Rectal smooth muscle tissue (tissue), 1 donor: ENCODE measurements around the gene SHROOM1.

ENCODE experiments used
- H3K27ac ChIP-seq: one replicate; pipeline ENCODE4 v1.7.0; 2013; ENCODE audit warnings: low read depth, low read length, inconsistent platforms
- H3K27me3 ChIP-seq: one replicate; pipeline ENCODE4 v1.7.0; 2013; ENCODE audit warnings: low read length; ENCODE audit not compliant: control insufficient read depth, insufficient read depth
- H3K36me3 ChIP-seq: one replicate; pipeline ENCODE4 v1.7.0; 2013; ENCODE audit warnings: low read length; ENCODE audit not compliant: control insufficient read depth, insufficient read depth
- H3K4me1 ChIP-seq: one replicate; pipeline ENCODE4 v1.7.0; 2013; ENCODE audit warnings: low read length; ENCODE audit not compliant: control insufficient read depth, insufficient read depth
- H3K4me3 ChIP-seq: one replicate; pipeline ENCODE4 v1.7.0; 2013; ENCODE audit warnings: low read length
- H3K9ac ChIP-seq: one replicate; pipeline ENCODE4 v1.7.0; 2013; ENCODE audit warnings: low read length

SHROOM1 gene, protein sequence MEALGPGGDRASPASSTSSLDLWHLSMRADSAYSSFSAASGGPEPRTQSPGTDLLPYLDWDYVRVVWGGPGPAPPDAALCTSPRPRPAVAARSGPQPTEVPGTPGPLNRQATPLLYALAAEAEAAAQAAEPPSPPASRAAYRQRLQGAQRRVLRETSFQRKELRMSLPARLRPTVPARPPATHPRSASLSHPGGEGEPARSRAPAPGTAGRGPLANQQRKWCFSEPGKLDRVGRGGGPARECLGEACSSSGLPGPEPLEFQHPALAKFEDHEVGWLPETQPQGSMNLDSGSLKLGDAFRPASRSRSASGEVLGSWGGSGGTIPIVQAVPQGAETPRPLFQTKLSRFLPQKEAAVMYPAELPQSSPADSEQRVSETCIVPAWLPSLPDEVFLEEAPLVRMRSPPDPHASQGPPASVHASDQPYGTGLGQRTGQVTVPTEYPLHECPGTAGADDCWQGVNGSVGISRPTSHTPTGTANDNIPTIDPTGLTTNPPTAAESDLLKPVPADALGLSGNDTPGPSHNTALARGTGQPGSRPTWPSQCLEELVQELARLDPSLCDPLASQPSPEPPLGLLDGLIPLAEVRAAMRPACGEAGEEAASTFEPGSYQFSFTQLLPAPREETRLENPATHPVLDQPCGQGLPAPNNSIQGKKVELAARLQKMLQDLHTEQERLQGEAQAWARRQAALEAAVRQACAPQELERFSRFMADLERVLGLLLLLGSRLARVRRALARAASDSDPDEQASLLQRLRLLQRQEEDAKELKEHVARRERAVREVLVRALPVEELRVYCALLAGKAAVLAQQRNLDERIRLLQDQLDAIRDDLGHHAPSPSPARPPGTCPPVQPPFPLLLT

DNA sequence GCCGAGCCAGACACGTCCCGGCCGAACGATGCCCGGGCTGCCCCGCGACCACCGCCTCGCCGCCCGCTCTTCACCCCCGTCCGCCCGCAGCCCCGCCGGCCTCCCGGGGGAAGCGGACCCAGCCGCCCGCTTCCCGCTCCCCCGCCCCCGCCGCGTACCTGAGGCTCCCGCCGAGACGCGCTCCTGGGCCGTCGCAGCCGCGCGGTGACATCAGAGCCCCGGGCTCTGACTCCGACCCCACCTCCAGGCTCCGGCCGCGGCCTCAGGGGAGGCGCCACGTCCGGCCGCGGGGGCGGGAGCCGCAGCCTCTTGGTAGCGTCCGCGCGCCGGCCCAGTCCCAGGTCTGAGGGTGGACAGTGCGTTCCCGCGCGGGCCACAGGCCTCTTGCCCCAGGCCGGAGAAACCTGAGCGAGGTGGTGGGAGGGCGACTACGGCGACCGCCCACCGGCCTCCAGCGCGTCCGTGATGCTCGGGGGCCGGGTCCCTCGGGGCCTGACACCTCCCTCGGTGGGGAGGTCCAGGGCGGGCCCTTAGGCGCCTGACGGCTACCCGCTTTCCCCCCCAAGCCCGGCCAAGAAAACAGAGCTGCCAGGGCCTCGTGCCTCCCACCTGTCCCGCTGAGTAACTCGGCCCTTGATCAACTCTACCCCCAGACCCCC lies at the start of gene SHROOM1:
Gene SHROOM1 (minus strand): TSS at position 212 of the 659 bp plus-strand sequence. CDS start 4,507 bp downstream, outside the sequence.
- H3K27ac ChIP-seq: peak within 1 kb of the TSS; percentile 55
- H3K4me1 ChIP-seq: no peaks in the 10 kb centered on the region
- no peaks in the 10 kb centered on the region for H3K36me3 ChIP-seq
- peak within 1 kb of the TSS; percentile 52 for H3K9ac ChIP-seq
- H3K27me3 ChIP-seq: no peaks in the 10 kb centered on the region
- H3K4me3 ChIP-seq: peak within 1 kb of the TSS; percentile 83

DNA sequence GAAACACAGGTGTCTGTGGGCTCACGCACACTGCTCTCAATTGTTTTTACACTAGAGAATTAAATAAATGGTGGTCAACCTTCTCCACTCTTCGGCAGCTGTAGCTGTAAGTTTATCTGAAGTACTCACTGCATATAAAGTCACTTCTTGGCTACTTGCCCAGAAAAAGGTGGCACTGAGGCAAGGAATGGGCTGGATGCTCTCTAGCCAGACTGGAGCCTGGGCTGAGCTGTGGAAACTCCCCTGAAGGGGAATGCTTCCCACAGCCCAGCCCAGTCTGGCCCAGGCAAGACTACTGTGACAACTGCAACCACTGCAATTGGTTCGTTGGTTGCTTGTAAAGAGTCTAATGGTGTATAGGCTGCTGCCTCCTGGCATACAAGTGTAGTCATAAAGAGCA lies 47.5 kb upstream of the SHROOM1 start:
- Histone ChIP-seq H3K4me3 (no peak overlapping the region), H3K27ac (no peak overlapping the region), H3K36me3 (peaks cover 14% of the 10 kb centered on the region), H3K9ac (no peak overlapping the region), H3K4me1 (peaks cover 5% of the 10 kb centered on the region), H3K27me3 (no peaks in the 10 kb centered on the region)

DNA sequence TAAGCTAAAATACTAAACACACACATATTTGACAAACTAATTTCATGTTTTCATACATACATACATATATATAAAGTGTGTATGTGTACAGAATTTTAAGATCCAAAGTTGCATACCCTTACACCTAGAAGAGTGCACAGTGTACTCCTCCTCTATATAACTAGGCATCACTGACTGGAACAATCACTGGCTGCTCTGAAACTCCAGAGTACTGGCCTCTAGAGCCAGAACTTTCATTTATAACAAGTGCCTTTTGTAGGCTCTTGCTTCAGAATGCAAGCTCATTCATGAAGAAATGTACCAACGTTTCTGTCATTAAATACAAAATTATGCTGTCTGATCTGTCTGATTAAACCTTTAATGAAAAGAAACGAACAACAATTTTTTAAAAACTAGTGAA lies 47.0 kb upstream of the SHROOM1 start:
- Histone ChIP-seq H3K27me3 (no peaks in the 10 kb centered on the region), H3K27ac (no peak overlapping the region), H3K9ac (no peak overlapping the region), H3K4me1 (peaks cover 5% of the 10 kb centered on the region), H3K36me3 (peaks cover 17% of the 10 kb centered on the region), H3K4me3 (no peak overlapping the region)

DNA sequence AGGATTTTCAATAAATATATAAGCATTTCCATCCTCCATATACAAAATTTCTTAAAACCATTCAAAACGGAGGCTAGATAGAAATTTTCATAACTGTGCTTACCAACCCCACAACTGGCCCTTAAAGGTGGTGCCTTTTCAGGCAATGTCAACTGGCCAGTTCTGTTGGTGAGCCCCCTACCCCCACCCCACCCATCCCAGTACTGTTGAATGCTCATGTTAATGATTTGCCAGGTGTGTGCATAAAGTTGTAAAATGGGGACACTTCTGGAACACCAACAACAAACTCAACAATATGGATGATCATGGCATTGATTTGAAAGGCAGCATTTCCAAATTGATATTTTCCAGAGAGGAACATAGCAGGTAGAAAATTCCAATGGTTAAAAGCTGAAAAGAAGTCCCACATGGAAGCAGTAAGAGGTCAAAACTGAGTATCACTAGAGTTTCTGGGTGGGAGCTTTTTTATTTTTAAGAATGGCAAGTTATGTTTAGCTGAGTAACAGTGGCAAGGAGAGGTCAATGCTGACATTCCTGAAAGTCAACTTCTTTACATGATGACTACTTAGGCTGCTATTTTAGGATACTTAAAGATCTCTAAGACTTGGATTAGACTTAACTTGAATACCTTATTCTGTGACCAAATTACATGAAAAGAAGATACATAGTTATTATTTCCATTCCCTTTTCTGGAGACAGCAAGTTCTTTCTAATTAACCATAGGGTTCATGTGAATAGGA lies 45.7 kb upstream of the SHROOM1 start:
- Histone ChIP-seq H3K27ac (no peak overlapping the region), H3K9ac (no peak overlapping the region), H3K36me3 (peaks cover 11% of the 10 kb centered on the region)

DNA sequence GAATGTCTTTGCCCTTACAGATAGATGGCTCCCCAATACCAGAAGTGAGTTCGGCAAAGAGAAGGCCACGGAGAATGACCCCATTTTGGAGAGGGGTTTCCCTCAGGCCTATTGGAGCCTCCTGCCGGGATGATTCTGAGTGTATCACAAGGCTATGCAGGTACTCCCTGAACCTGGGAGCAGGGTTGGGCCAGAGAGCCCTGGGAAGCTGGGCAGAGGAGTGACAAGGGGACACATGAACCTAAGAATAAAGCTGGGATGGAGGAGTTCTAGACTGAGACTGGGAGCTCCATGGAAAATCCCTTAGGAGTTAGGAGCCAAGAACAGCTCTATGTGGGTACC lies 43.5 kb upstream of the SHROOM1 start:
- Histone ChIP-seq H3K9ac (no peak overlapping the region), H3K27ac (no peak overlapping the region), H3K4me3 (no peak overlapping the region), H3K36me3 (peaks cover 13% of the 10 kb centered on the region), H3K27me3 (no peaks in the 10 kb centered on the region), H3K4me1 (peaks cover 5% of the 10 kb centered on the region)

More for the DNA sequence above, 45.7 kb upstream of the SHROOM1 start:
- no peaks in the 10 kb centered on the region for H3K27me3 ChIP-seq
- H3K4me3 ChIP-seq: no peak overlapping the region
- H3K4me1 ChIP-seq: peaks cover 5% of the 10 kb centered on the region

DNA sequence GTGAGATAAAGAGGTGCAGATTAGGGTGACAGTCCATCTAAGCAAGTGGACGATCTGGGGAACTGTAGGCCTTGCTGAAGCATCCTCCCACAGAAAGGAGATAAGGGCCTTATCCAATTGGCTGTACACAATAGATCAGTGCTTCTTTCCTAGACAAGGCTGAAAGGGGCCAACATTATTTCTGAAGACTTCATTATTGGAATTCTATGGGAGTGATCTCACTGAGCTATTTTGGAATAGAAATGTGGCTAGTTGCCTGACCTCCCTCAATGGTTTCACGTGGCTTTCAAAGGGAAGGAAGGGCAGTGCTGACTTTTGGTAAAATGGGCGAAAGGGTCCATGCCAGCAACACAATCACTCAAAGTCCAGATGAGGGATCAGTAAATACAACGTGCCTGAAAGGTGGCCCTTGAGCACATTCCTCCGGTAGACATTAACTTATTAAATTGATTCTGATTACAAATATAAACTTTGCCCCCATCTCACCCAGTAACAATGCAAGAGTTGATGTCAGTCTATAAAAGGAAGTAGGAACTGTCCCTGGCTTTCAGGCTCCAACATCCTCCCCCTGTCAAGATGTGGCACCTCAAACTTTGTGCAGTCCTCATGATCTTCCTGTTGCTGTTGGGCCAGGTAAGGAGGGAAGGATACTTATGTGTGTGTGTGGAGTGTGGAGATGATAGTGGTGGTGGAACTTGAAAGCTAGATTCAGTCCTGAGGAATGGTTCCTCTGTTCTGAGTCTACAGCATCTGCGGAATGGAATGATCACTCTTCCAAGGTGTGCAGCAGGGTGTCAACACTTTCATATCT lies 42.9 kb upstream of the SHROOM1 start, which contains the start of gene LEAP2:
Gene LEAP2 (plus strand): TSS at position 550 of the 811 bp plus-strand sequence. CDS start 27 bp downstream, at position 577.
- Histone ChIP-seq H3K4me3 (no peak within 1 kb of the TSS), H3K4me1 (peaks cover 5% of the 10 kb centered on the region), H3K27me3 (no peaks in the 10 kb centered on the region), H3K36me3 (peaks cover 18% of the 10 kb centered on the region), H3K27ac (no peak within 1 kb of the TSS), H3K9ac (no peak within 1 kb of the TSS)

DNA sequence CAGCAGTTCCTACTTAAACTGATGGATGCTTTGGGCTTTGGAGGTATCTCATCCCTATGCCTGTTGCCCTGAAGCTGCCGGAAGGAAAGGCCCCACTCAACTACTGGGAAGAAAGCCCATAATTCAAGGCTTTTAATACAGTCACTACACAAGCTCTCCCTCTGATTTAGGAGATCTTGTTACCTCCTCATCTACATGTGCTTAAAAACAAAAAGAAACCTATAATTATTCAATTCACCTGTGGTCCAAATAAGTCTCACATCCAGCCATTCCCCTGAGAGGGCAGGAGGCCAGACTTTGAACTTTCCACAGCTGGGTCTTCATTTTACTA lies 42.3 kb upstream of the SHROOM1 start:
- H3K27me3 ChIP-seq: no peaks in the 10 kb centered on the region
- no peak overlapping the region for H3K4me3 ChIP-seq
- peaks cover 2% of the 10 kb centered on the region for H3K4me1 ChIP-seq
- H3K9ac ChIP-seq: no peak overlapping the region
- H3K27ac ChIP-seq: no peak overlapping the region
- H3K36me3 ChIP-seq: peaks cover 15% of the 10 kb centered on the region

DNA sequence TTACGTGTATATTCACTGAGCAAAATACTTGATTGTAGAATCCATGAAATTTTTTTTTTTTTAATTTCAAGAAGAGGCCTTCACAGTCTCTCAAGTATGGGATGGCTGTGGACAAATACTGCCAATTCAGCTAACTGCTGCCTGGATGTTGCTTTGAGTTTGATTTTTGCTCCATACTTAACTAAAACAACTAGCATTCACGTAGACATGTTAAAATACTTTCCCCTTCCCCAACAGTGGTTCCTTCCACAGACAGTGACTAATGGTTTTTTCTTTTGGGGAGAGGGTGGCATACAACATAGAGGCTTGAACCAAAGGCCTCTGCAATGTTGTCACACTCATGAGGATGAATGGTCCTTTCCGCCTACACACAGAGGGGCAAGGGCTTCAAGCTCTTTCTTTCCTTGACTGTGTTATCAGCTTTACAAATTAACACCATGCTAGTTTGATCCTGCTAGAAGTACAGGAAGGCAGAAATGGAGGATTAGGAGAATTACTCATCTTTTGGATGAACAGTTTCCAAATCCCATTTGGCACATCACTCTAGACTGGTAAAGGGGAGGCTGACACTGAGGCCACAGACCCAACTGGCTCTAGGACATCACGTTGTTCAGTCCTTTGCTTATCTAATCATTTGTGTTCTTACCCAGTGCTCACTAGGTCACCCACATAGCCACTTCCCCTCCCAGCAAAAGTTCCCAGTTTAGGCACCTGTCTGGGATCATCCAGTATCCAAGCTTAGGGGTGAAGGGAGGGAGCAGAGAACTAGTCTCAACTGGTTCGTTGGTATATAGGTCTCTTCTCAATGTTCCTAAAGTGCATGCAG lies 41.2 kb upstream of the SHROOM1 start:
- Histone ChIP-seq H3K9ac (no peak overlapping the region), H3K4me1 (peaks cover 7% of the 10 kb centered on the region), H3K27me3 (no peaks in the 10 kb centered on the region), H3K27ac (no peak overlapping the region), H3K4me3 (no peak overlapping the region), H3K36me3 (peaks cover 15% of the 10 kb centered on the region)

DNA sequence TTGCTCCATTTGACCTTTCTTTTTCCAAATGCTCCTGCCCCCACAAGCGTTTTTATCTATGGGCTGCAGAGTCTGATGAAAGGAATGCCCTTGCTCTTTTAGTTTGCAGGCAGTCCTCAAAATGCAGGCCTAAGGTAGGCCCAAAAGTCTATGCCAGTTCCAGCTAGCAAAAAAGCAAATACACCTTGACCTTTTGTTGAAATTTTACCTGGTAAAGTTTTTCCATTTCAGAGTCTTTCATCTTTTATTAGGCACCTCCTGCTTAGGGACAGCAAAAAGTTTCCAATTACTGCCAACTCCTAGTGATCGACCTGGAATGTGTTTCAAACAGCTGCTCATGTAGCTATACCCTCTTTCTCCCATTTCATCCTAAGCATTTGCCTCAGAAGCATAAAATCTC lies 40.4 kb upstream of the SHROOM1 start:
- peaks cover 15% of the 10 kb centered on the region for H3K36me3 ChIP-seq
- H3K27me3 ChIP-seq: no peaks in the 10 kb centered on the region
- H3K4me1 ChIP-seq: peaks cover 7% of the 10 kb centered on the region
- H3K4me3 ChIP-seq: no peak overlapping the region
- no peak overlapping the region for H3K27ac ChIP-seq
- no peak overlapping the region for H3K9ac ChIP-seq

DNA sequence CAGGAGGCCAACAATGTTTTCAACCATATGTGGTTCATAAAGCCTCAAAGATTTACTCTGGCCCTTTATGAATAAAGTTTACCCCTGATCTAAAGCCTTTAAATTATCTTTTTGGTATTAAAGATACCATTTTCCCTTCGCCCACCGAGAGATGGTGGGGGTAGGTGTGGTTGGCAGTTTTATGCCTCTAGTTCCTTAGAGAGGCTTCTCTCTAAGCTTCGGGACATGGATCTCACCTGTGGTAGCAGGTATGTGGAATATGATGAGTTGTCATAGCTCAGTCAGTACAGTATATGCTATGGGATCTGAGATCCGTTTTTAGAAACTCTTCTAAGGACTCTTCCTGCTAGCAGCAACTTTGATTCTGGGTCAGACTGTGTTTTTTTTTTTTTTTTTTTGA lies 38.3 kb upstream of the SHROOM1 start:
- Histone ChIP-seq H3K4me3 (no peak overlapping the region), H3K4me1 (peaks cover 7% of the 10 kb centered on the region), H3K27ac (no peak overlapping the region), H3K36me3 (peaks cover 15% of the 10 kb centered on the region), H3K9ac (no peak overlapping the region), H3K27me3 (no peaks in the 10 kb centered on the region)

DNA sequence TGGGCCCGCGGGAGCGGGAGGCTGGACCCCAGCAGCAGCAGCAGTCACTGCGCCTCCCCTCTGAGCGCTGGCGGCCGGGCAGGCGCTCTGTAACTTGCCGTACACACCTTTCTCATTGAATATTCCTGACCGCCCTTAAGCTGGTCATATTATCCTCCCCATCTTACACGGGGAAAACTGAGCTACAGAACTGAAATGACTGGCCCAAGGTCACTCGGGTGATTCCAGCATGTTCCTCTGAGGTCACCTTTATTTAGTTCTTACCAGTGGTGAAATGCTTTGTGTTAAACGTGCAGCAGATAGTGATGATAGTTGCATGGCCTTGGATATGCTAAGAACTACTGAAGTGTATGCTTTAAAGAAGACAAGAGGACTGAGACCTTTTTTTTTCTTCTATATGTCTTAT lies 36.6 kb upstream of the SHROOM1 start:
- no peaks in the 10 kb centered on the region for H3K27me3 ChIP-seq
- peak overlapping the region; percentile 93 for H3K4me3 ChIP-seq
- peaks cover 12% of the 10 kb centered on the region for H3K36me3 ChIP-seq
- peaks cover 7% of the 10 kb centered on the region for H3K4me1 ChIP-seq
- peak overlapping the region; percentile 95 for H3K27ac ChIP-seq
- peak overlapping the region; percentile 74 for H3K9ac ChIP-seq
